Sigmoid colon (tissue), 4 donors: ENCODE data around the gene COL4A5.

Experiments used
- CTCF ChIP-seq, 4 experiments: fragments of 450-650 bp in 3 of 4; fragments of 200-600 bp in 1 of 4; IDR thresholded peaks; one replicate each; pipeline ENCODE4 v1.5.1; 2016 to 2019; ENCODE audit warnings: antibody characterized with exemption in 4 of 4, mild to moderate bottlenecking in 3 of 4, moderate library complexity in 2 of 4
- EP300 ChIP-seq, 4 donors: sonication (generic); formaldehyde crosslinking; IDR thresholded peaks; one replicate each; pipeline ENCODE4 v1.6.1; 2017; ENCODE audit warnings: antibody characterized with exemption in 4 of 4
- POLR2A ChIP-seq, 2 donors: fragments of 450-650 bp; IDR thresholded peaks; one replicate each; pipeline ENCODE4 v1.6.1; 2016; ENCODE audit warnings: antibody characterized with exemption in 2 of 2, mild to moderate bottlenecking in 2 of 2, moderate library complexity in 2 of 2
- POLR2AphosphoS5 ChIP-seq, 4 donors: sonication (generic); formaldehyde crosslinking; IDR thresholded peaks; one replicate each; pipeline ENCODE4 v1.6.1; 2017; ENCODE audit warnings: antibody characterized with exemption in 4 of 4

- TF ChIP-seq EP300 (IDR thresholded peaks at IDR 0.05) (no peak), CTCF (IDR thresholded peaks at IDR 0.05) (no peak), POLR2A (IDR thresholded peaks at IDR 0.05) (no peak), POLR2AphosphoS5 (IDR thresholded peaks at IDR 0.05) (no peak)
These were observed 3.3 kb downstream of the COL4A5 start for GRCh38 chrX:108442901-108443464.
